IMR-90 (cell line): ENCODE results near the gene NOX3. TPM values are rescaled to one million over a fixed set of nuclear protein-coding genes. Genes with fewer than 3 reads are reported as not detected.

Experiments used
- ATAC-seq: fragments of 200-7000 bp; cut with Tn5 transposase; 2 replicates; pipeline ENCODE4 v1.9.1; 2020; ENCODE audit warnings: low read depth, mild to moderate bottlenecking, moderate library complexity
- BruUV-seq: library from RNA; stranded (reverse); fragments of 400-500 nt; replicated peaks from 2 replicates; lab custom pipeline; 2021; lab: Mats Ljungman, UMichigan
- CTCF ChIA-PET: fragments of 300-600 bp; formaldehyde crosslinking; extraction: SDS; loops from one replicate; lab custom pipeline; 2021; ENCODE audit warnings: antibody characterized with exemption; lab: Yijun Ruan, JAX
- POLR2A ChIA-PET: fragments of 300-600 bp; sonication (Branson Sonifier 250); formaldehyde crosslinking; loops from one replicate; lab custom pipeline; 2022; ENCODE audit warnings: antibody characterized with exemption; ENCODE audit not compliant: unreplicated experiment; lab: Charles Lee
- DNase-seq: peaks from one replicate; pipeline ENCODE4 v3.0.0; 2013
- H2AFZ ChIP-seq: replicated peaks from 2 replicates; pipeline ENCODE3; 2013; ENCODE audit warnings: low read length, mild to moderate bottlenecking; ENCODE audit not compliant: poor library complexity
- H2AK5ac ChIP-seq: 2 replicates; pipeline ENCODE4 v1.6.1; 2013; ENCODE audit warnings: low read depth, low read length, inconsistent platforms
- H2AK9ac ChIP-seq: replicated peaks from 2 replicates; pipeline ENCODE3; 2013; ENCODE audit warnings: mild to moderate bottlenecking, low read depth, low read length, moderate library complexity; ENCODE audit not compliant: poor library complexity
- H2BK120ac ChIP-seq: 2 replicates; pipeline ENCODE4 v1.6.1; 2013; ENCODE audit warnings: low read depth, low read length, inconsistent platforms
- H2BK15ac ChIP-seq: 3 replicates; pipeline ENCODE4 v1.6.1; 2013; ENCODE audit warnings: low read depth, low read length, inconsistent platforms
- H2BK20ac ChIP-seq: 2 replicates; pipeline ENCODE4 v1.6.1; 2013; ENCODE audit warnings: low read depth, mild to moderate bottlenecking, inconsistent platforms, low read length, moderate library complexity
- H2BK5ac ChIP-seq: 2 replicates; pipeline ENCODE4 v1.6.1; 2013; ENCODE audit warnings: mild to moderate bottlenecking, low read depth, low read length, inconsistent platforms; ENCODE audit not compliant: poor library complexity, severe bottlenecking
- H3K14ac ChIP-seq: replicated peaks from 2 replicates; pipeline ENCODE4 v1.6.1; 2013; ENCODE audit warnings: low read depth, low read length, inconsistent platforms
- H3K18ac ChIP-seq: 2 replicates; pipeline ENCODE4 v1.6.1; 2013; ENCODE audit warnings: low read depth, low read length, control low read depth
- H3K23ac ChIP-seq: 2 replicates; pipeline ENCODE4 v1.6.1; 2013; ENCODE audit warnings: low read depth, low read length, inconsistent platforms
- H3K27ac ChIP-seq: 2 replicates; pipeline ENCODE4 v1.5.1; 2013; ENCODE audit warnings: mild to moderate bottlenecking, control low read depth, low read length; ENCODE audit not compliant: insufficient read depth
- H3K27me3 ChIP-seq: 2 replicates; pipeline ENCODE4 v1.6.1; 2013; ENCODE audit warnings: low read length; ENCODE audit not compliant: control insufficient read depth, insufficient read depth
- H3K36me3 ChIP-seq: 2 replicates; pipeline ENCODE4 v1.6.1; 2013; ENCODE audit warnings: low read length, mixed read lengths; ENCODE audit not compliant: control insufficient read depth, insufficient read depth
- H3K4ac ChIP-seq: 2 replicates; pipeline ENCODE4 v1.6.1; 2013; ENCODE audit warnings: low read depth, low read length, inconsistent platforms
- H3K4me1 ChIP-seq: 2 replicates; pipeline ENCODE4 v1.6.1; 2013; ENCODE audit warnings: low read length, mixed read lengths; ENCODE audit not compliant: control insufficient read depth, insufficient read depth
- H3K4me2 ChIP-seq: 2 replicates; pipeline ENCODE4 v1.6.1; 2013; ENCODE audit warnings: low read depth, mild to moderate bottlenecking, control low read depth, low read length, moderate library complexity
- H3K4me3 ChIP-seq: 2 replicates; pipeline ENCODE4 v1.5.1; 2013; ENCODE audit warnings: low read depth, mild to moderate bottlenecking, control low read depth, low read length, moderate library complexity; ENCODE audit not compliant: insufficient read depth
- H3K56ac ChIP-seq: 2 replicates; pipeline ENCODE4 v1.6.1; 2013; ENCODE audit warnings: low read length, inconsistent platforms; ENCODE audit not compliant: insufficient read depth; ENCODE audit errors: extremely low read depth
- H3K79me1 ChIP-seq, 2 experiments: 2 replicates each; pipeline ENCODE4 v1.6.1; 2013; ENCODE audit warnings: low read length in 2 of 2, inconsistent platforms in 1 of 2, low read depth in 1 of 2
- H3K9ac ChIP-seq: 2 replicates; pipeline ENCODE4 v1.6.1; 2013; ENCODE audit warnings: low read depth, low read length, control low read depth
- H3K9me1 ChIP-seq: 2 replicates; pipeline ENCODE4 v1.6.1; 2013; ENCODE audit warnings: low read length, inconsistent platforms; ENCODE audit not compliant: insufficient read depth
- H3K9me3 ChIP-seq: 2 replicates; pipeline ENCODE4 v1.6.1; 2013; ENCODE audit warnings: low read length; ENCODE audit not compliant: control insufficient read depth, insufficient read depth
- H4K20me1 ChIP-seq: 2 replicates; pipeline ENCODE4 v1.6.1; 2013; ENCODE audit warnings: low read length, inconsistent platforms; ENCODE audit not compliant: insufficient read depth
- H4K5ac ChIP-seq: 2 replicates; pipeline ENCODE4 v1.6.1; 2013; ENCODE audit warnings: mild to moderate bottlenecking, low read depth, low read length, control low read depth
- H4K8ac ChIP-seq, 2 experiments: 2 replicates each; pipeline ENCODE4 v1.6.1; 2013; ENCODE audit warnings: low read depth in 2 of 2, low read length in 2 of 2, control low read depth in 1 of 2, inconsistent platforms in 1 of 2
- H4K91ac ChIP-seq: 2 replicates; pipeline ENCODE4 v1.6.1; 2013; ENCODE audit warnings: low read depth, low read length, inconsistent platforms; ENCODE audit not compliant: insufficient read depth
- BHLHE40 ChIP-seq: fragments of 150-350 bp; IDR thresholded peaks from 2 replicates; pipeline ENCODE4 v1.6.1; 2016; ENCODE audit warnings: mild to moderate bottlenecking, low read depth, low read length
- CEBPB ChIP-seq: IDR thresholded peaks from 2 replicates; pipeline ENCODE4 v1.6.1; 2012; ENCODE audit warnings: low read depth, low read length, improper control_type of control experiment
- CHD1 ChIP-seq: IDR thresholded peaks from 2 replicates; pipeline ENCODE4 v1.6.1; 2012; ENCODE audit warnings: low read depth, low read length, improper control_type of control experiment
- FOS ChIP-seq: fragments of 150-350 bp; IDR thresholded peaks from 2 replicates; pipeline ENCODE4 v1.6.1; 2016; ENCODE audit warnings: low read depth, low read length
- MAFK ChIP-seq: IDR thresholded peaks from 2 replicates; pipeline ENCODE4 v1.6.1; 2012; ENCODE audit warnings: low read depth, low read length, improper control_type of control experiment
- MXI1 ChIP-seq: IDR thresholded peaks from 2 replicates; pipeline ENCODE4 v1.6.1; 2012; ENCODE audit warnings: low read depth, mild to moderate bottlenecking, low read length, moderate library complexity, borderline replicate concordance
- NFE2L2 ChIP-seq: fragments of 150-350 bp; IDR thresholded peaks from 2 replicates; pipeline ENCODE4 v1.6.1; 2016; ENCODE audit warnings: low read depth, mild to moderate bottlenecking, low read length
- POLR2A ChIP-seq: IDR thresholded peaks from 2 replicates; pipeline ENCODE4 v1.6.1; 2012; ENCODE audit warnings: mild to moderate bottlenecking, low read depth, low read length
- RCOR1 ChIP-seq: IDR thresholded peaks from 2 replicates; pipeline ENCODE4 v1.6.1; 2012; ENCODE audit warnings: mild to moderate bottlenecking, low read length, improper control_type of control experiment; ENCODE audit not compliant: insufficient replicate concordance
- RFX5 ChIP-seq: IDR thresholded peaks from 2 replicates; pipeline ENCODE4 v1.8.0; 2012; ENCODE audit warnings: low read depth, mild to moderate bottlenecking, low read length, moderate library complexity
- SMC3 ChIP-seq: fragments of 150-350 bp; IDR thresholded peaks from 2 replicates; pipeline ENCODE4 v1.6.1; 2016; ENCODE audit warnings: low read depth, mild to moderate bottlenecking, antibody characterized with exemption, low read length, moderate library complexity
- WGBS, 2 experiments: methylation state at CpG; one replicate each; pipeline versions ENCODE4 v1.1.5 to v1.1.7; 2013; ENCODE audit warnings: missing lambda C conversion rate in 2 of 2; ENCODE audit not compliant: insufficient read length in 1 of 2; ENCODE audit errors: extremely low coverage in 2 of 2; 5-methylcytosine and 5-hydroxymethylcytosine counted together
- dilution Hi-C: fragments of 300-500 bp; cut with HindIII; formaldehyde crosslinking; loops from one replicate; pipeline ENCODE4 v1.14.3; 2018; ENCODE audit warnings: low sequenced_read_pairs; ENCODE audit not compliant: unreplicated experiment
- in situ Hi-C: fragments of 300-500 bp; cut with MboI; formaldehyde crosslinking; loops from 3 replicates; pipeline ENCODE4 v1.14.3; 2019; ENCODE audit warnings: low sequenced_read_pairs, inconsistent platforms, mixed read lengths
- intact Hi-C: fragments of 100-400 bp; cut with micrococcal nuclease; formaldehyde crosslinking; loops from 2 replicates; pipeline ENCODE4 v1.10.0; 2022
- polyA plus RNA-seq, 3 experiments: library from polyadenylated mRNA; depleted of rRNA; stranded (reverse); fragments of >200 nt; gene quantifications; 2 replicates each; pipeline ENCODE4 v1.2.3, GENCODE V29; 2012; ENCODE audit warnings: low replicate concordance in 1 of 3
- total RNA-seq: library from RNA; depleted of rRNA; stranded (reverse); fragments of >200 nt; gene quantifications from 2 replicates; pipeline ENCODE4 v1.2.3, GENCODE V29; 2012
- TF ChIP-seq, protein P1 (sequence below): conservative IDR thresholded peaks from 2 replicates; pipeline ENCODE4 v1.5.1; 2012; ENCODE audit warnings: mild to moderate bottlenecking, low read depth, low read length, improper control_type of control experiment
- TF ChIP-seq, protein P2 (sequence below): fragments of 150-350 bp; IDR thresholded peaks from 2 replicates; pipeline ENCODE4 v1.6.1; 2016; ENCODE audit warnings: low read depth, mild to moderate bottlenecking, low read length, moderate library complexity, borderline replicate concordance

The NOX3 gene
- total and polyA plus RNA-seq, 2 of the 4 experiments (the other 2 are of a cell fraction), result not detected

DNA sequence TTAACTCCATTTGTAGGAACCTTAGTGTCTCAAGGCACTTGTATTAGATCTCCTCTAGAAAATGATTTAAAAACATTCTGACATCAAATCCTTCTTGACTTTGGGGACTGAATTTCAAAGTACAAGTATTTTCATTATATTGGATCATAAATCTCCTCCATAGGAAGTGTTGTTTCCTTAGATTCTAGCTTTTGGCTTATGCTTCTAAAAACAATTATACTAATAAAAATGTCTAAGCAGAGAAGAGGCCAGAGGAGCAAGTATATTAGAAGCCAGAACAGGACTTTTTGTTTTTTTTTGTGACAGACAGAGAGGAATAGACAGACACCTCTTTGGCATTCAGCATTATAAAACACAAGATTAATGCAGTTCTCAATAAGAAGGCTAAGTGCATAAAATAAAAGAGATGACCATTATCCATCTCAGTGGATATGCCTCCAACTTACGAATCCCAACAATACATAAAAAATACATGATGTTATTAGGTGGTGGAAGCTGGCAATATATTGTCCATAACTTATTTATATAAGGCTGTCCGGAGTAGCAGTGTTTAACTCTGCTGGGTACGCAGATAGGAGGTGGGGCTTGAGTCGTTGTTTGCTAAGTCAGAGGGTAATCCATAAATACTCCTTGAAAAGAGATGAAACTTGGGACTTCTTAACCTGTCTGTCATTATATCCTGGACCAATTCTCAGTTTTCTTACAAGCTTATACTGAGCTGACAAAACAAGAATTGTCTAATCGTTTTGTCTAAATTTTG is 31.9 kb upstream of the NOX3 start (continued):
- no peak for TF ChIP-seq BHLHE40

- no peak for DNase-seq
- in situ Hi-C loops, result no loop called here
- H3K27ac ChIP-seq, result no peak overlapping the region
- H3K23ac ChIP-seq, result no peak overlapping the region
- H4K20me1 ChIP-seq, result no peaks in the 10 kb centered on the region
- intact Hi-C loops, result no loop called here
- H3K4me3 ChIP-seq, result no peak overlapping the region
- H3K4me1 ChIP-seq, result peaks cover 2% of the 10 kb centered on the region; the same call in 1 of the 2 replicates
- POLR2A ChIA-PET, result interaction anchor here (0.6 kb wide), 1 partner anchor 504 kb away, joined by 3 read pairs; no protein-coding TSS in a partner anchor
- dilution Hi-C loops, result no loop called here
- H3K79me1 ChIP-seq, result no peaks in the 10 kb centered on the region
- H3K4ac ChIP-seq, result no peak overlapping the region
- no peaks in the 10 kb centered on the region for H3K27me3 ChIP-seq
- H3K9me3 ChIP-seq, result no peaks in the 10 kb centered on the region
- no peak overlapping the region for H3K14ac ChIP-seq
- no peak overlapping the region for H4K8ac ChIP-seq
- no peak overlapping the region for H2BK15ac ChIP-seq
- CTCF ChIA-PET, result interaction anchor here (0.6 to 0.8 kb wide), 2 partner anchors 54 to 915 kb away, joined by 3 to 7 read pairs; no protein-coding TSS in a partner anchor
- no peak overlapping the region for H4K91ac ChIP-seq
- no peak overlapping the region for H3K56ac ChIP-seq
- no peak overlapping the region for H2BK5ac ChIP-seq
- no peak overlapping the region for H2AK5ac ChIP-seq
- H2BK20ac ChIP-seq, result no peak overlapping the region
- H3K36me3 ChIP-seq, result no peaks in the 10 kb centered on the region
- H2BK120ac ChIP-seq, result no peak overlapping the region
- no peak overlapping the region for H2AK9ac ChIP-seq
- no peak overlapping the region for H4K5ac ChIP-seq
- no peak overlapping the region for H3K18ac ChIP-seq
- no peaks in the 10 kb centered on the region for H3K9me1 ChIP-seq
- no peak overlapping the region for H2AFZ ChIP-seq
- no peak overlapping the region for H3K4me2 ChIP-seq
- no peak overlapping the region for H3K9ac ChIP-seq
- WGBS, 2 experiments, result no CpG with 5 or more reads among the region's 5 CpGs
- ATAC-seq, result no peak
- no TSS peak for BruUV-seq
- TF ChIP-seq NFE2L2 (no peak), SMC3 (no peak), CEBPB (no peak), BHLHE40 (no peak), FOS (no peak), RCOR1 (no peak), RFX5 (no peak), MAFK (no peak), MXI1 (no peak), POLR2A (no peak), CHD1 (no peak)
- TF ChIP-seq, protein P1, sequence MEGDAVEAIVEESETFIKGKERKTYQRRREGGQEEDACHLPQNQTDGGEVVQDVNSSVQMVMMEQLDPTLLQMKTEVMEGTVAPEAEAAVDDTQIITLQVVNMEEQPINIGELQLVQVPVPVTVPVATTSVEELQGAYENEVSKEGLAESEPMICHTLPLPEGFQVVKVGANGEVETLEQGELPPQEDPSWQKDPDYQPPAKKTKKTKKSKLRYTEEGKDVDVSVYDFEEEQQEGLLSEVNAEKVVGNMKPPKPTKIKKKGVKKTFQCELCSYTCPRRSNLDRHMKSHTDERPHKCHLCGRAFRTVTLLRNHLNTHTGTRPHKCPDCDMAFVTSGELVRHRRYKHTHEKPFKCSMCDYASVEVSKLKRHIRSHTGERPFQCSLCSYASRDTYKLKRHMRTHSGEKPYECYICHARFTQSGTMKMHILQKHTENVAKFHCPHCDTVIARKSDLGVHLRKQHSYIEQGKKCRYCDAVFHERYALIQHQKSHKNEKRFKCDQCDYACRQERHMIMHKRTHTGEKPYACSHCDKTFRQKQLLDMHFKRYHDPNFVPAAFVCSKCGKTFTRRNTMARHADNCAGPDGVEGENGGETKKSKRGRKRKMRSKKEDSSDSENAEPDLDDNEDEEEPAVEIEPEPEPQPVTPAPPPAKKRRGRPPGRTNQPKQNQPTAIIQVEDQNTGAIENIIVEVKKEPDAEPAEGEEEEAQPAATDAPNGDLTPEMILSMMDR, result no peak
- TF ChIP-seq, protein P2, sequence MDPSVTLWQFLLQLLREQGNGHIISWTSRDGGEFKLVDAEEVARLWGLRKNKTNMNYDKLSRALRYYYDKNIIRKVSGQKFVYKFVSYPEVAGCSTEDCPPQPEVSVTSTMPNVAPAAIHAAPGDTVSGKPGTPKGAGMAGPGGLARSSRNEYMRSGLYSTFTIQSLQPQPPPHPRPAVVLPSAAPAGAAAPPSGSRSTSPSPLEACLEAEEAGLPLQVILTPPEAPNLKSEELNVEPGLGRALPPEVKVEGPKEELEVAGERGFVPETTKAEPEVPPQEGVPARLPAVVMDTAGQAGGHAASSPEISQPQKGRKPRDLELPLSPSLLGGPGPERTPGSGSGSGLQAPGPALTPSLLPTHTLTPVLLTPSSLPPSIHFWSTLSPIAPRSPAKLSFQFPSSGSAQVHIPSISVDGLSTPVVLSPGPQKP, result no peak
These were observed 31.2 kb upstream of the NOX3 start for GRCh38 chr6:155486721-155487294.
